Activated naive CD4-positive, alpha-beta T cell treated with anti-CD3 and anti-CD28 coated beads, Interleukin-2, amount 10 ng/mL, durations not matched to agents 7 days and 5 days (primary cell): ENCODE results near the gene RGL3.
"Not testable (repeated sequence)": the region's sequence is repeated elsewhere in the genome, so short reads cannot be mapped to it uniquely, and the experiment has no call there.

Experiments
- CTCF ChIA-PET: fragments of 350-600 bp; sonication (Branson Sonifier 250); formaldehyde crosslinking; loops from one replicate; lab custom pipeline; 2021; ENCODE audit warnings: antibody characterized with exemption; lab: Charles Lee
- DNase-seq: peaks from one replicate; pipeline ENCODE4 v3.0.0-alpha.2; 2020
- H3K27ac Mint-ChIP-seq: one replicate; pipeline ENCODE4 v1.8.0; 2021; ENCODE audit warnings: mild to moderate bottlenecking, moderate library complexity, mixed read lengths
- H3K27me3 Mint-ChIP-seq: one replicate; pipeline ENCODE4 v1.8.0; 2021; ENCODE audit warnings: mild to moderate bottlenecking, mixed read lengths
- H3K36me3 Mint-ChIP-seq: one replicate; pipeline ENCODE4 v1.8.0; 2021; ENCODE audit warnings: mixed read lengths
- H3K4me1 Mint-ChIP-seq: one replicate; pipeline ENCODE4 v1.8.0; 2021; ENCODE audit warnings: mixed read lengths
- H3K4me3 Mint-ChIP-seq: one replicate; pipeline ENCODE4 v1.8.0; 2021; ENCODE audit warnings: mild to moderate bottlenecking, moderate library complexity, mixed read lengths
- H3K9me3 Mint-ChIP-seq: one replicate; pipeline ENCODE4 v1.8.0; 2021; ENCODE audit warnings: mixed read lengths

The RGL3 gene

GRCh38 chr19:11418549-11419506 is at the start of gene RGL3:
Gene RGL3 (minus strand): TSS chr19:11419314. CDS start chr19:11419278, 36 bp downstream.
- CTCF ChIA-PET = no interaction called here
- no peaks in the 10 kb centered on the region for H3K36me3 Mint-ChIP-seq
- no peak within 1 kb of the TSS for H3K4me3 Mint-ChIP-seq
- DNase-seq = no peak
- no peaks in the 10 kb centered on the region for H3K9me3 Mint-ChIP-seq
- H3K4me1 Mint-ChIP-seq = peaks cover 38% of the 10 kb centered on the region
- peaks cover 89% of the 10 kb centered on the region for H3K27me3 Mint-ChIP-seq
- no peak within 1 kb of the TSS for H3K27ac Mint-ChIP-seq

GRCh38 chr19:11468266-11468845 is 49.2 kb upstream of the RGL3 start:
- not testable (repeated sequence) for H3K36me3 Mint-ChIP-seq, H3K9me3 Mint-ChIP-seq, H3K4me1 Mint-ChIP-seq, H3K4me3 Mint-ChIP-seq, H3K27ac Mint-ChIP-seq, DNase-seq
- peaks cover 16% of the 10 kb centered on the region for H3K27me3 Mint-ChIP-seq
- CTCF ChIA-PET = interaction anchor here (1.7 kb wide), 1 partner anchor 14 kb away, joined by 5 read pairs; no protein-coding TSS in a partner anchor

GRCh38 chr19:11465600-11465999 is 46.5 kb upstream of the RGL3 start:
- Mint-ChIP-seq H3K4me1 (no peaks in the 10 kb centered on the region), H3K4me3 (no peak overlapping the region), H3K9me3 (no peaks in the 10 kb centered on the region), H3K27ac (no peak overlapping the region), H3K36me3 (no peaks in the 10 kb centered on the region), H3K27me3 (peaks cover 4% of the 10 kb centered on the region)
- no peak for DNase-seq
- CTCF ChIA-PET = no interaction called here

GRCh38 chr19:11464333-11465265 is 45.5 kb upstream of the RGL3 start:
- Mint-ChIP-seq H3K4me3 (no peak overlapping the region), H3K27me3 (peaks cover 11% of the 10 kb centered on the region), H3K9me3 (no peaks in the 10 kb centered on the region), H3K4me1 (no peaks in the 10 kb centered on the region), H3K27ac (no peak overlapping the region), H3K36me3 (no peaks in the 10 kb centered on the region)
- CTCF ChIA-PET = no interaction called here
- no peak for DNase-seq

- no peak overlapping the region for H3K4me3 Mint-ChIP-seq
- H3K27me3 Mint-ChIP-seq = peaks cover 16% of the 10 kb centered on the region
- H3K36me3 Mint-ChIP-seq = no peaks in the 10 kb centered on the region
- H3K9me3 Mint-ChIP-seq = no peaks in the 10 kb centered on the region
- DNase-seq = no peak
- no peak overlapping the region for H3K27ac Mint-ChIP-seq
- CTCF ChIA-PET = no interaction called here
- no peaks in the 10 kb centered on the region for H3K4me1 Mint-ChIP-seq
Observed at GRCh38 chr19:11463391-11463790, 44.3 kb upstream of the RGL3 start.

- Mint-ChIP-seq H3K36me3 (no peaks in the 10 kb centered on the region), H3K27ac (no peak overlapping the region), H3K4me1 (no peaks in the 10 kb centered on the region), H3K27me3 (peaks cover 26% of the 10 kb centered on the region), H3K4me3 (no peak overlapping the region), H3K9me3 (no peaks in the 10 kb centered on the region)
- no peak for DNase-seq
- CTCF ChIA-PET = no interaction called here
Observed at GRCh38 chr19:11461453-11461852, 42.3 kb upstream of the RGL3 start.

- H3K36me3 Mint-ChIP-seq = no peaks in the 10 kb centered on the region
- no peaks in the 10 kb centered on the region for H3K9me3 Mint-ChIP-seq
- no peak overlapping the region for H3K27ac Mint-ChIP-seq
- no peaks in the 10 kb centered on the region for H3K4me1 Mint-ChIP-seq
- CTCF ChIA-PET = interaction anchor here (1.5 kb wide), 1 partner anchor 10 kb away, joined by 3 read pairs; no protein-coding TSS in a partner anchor
- H3K27me3 Mint-ChIP-seq = peaks cover 26% of the 10 kb centered on the region
- no peak overlapping the region for H3K4me3 Mint-ChIP-seq
- DNase-seq = peak; percentile 35
Observed at GRCh38 chr19:11460207-11460606, 41.1 kb upstream of the RGL3 start.

GRCh38 chr19:11458912-11459311 is 39.8 kb upstream of the RGL3 start:
- CTCF ChIA-PET = interaction anchor here (0.6 to 1.5 kb wide), 2 partner anchors 9 to 26 kb away, joined by 3 to 4 read pairs; no protein-coding TSS in a partner anchor

GRCh38 chr19:11458236-11458900 is 39.3 kb upstream of the RGL3 start:
- CTCF ChIA-PET = interaction anchor here (0.6 to 1.5 kb wide), 2 partner anchors 8 to 27 kb away, joined by 3 to 4 read pairs; no protein-coding TSS in a partner anchor
- H3K9me3 Mint-ChIP-seq = no peaks in the 10 kb centered on the region
- H3K27me3 Mint-ChIP-seq = peaks cover 26% of the 10 kb centered on the region
- H3K36me3 Mint-ChIP-seq = no peaks in the 10 kb centered on the region
- DNase-seq = no peak
- no peak overlapping the region for H3K4me3 Mint-ChIP-seq
- no peaks in the 10 kb centered on the region for H3K4me1 Mint-ChIP-seq
- H3K27ac Mint-ChIP-seq = no peak overlapping the region

More at GRCh38 chr19:11458912-11459311, 39.8 kb upstream of the RGL3 start:
- DNase-seq, H3K4me3 Mint-ChIP-seq, H3K9me3 Mint-ChIP-seq, H3K4me1 Mint-ChIP-seq, H3K36me3 Mint-ChIP-seq, H3K27ac Mint-ChIP-seq: not testable (repeated sequence)
- peaks cover 26% of the 10 kb centered on the region for H3K27me3 Mint-ChIP-seq

- CTCF ChIA-PET = no interaction called here
- Mint-ChIP-seq H3K36me3 (no peaks in the 10 kb centered on the region), H3K4me1 (no peaks in the 10 kb centered on the region), H3K4me3 (no peak overlapping the region), H3K27me3 (peaks cover 24% of the 10 kb centered on the region), H3K27ac (no peak overlapping the region), H3K9me3 (no peaks in the 10 kb centered on the region)
- DNase-seq = no peak
Observed at GRCh38 chr19:11457831-11458230, 38.7 kb upstream of the RGL3 start.

GRCh38 chr19:11457115-11457514 is 38.0 kb upstream of the RGL3 start:
- Mint-ChIP-seq H3K4me3 (no peak overlapping the region), H3K27ac (no peak overlapping the region), H3K36me3 (no peaks in the 10 kb centered on the region), H3K9me3 (no peaks in the 10 kb centered on the region), H3K4me1 (no peaks in the 10 kb centered on the region), H3K27me3 (peaks cover 28% of the 10 kb centered on the region)
- CTCF ChIA-PET = no interaction called here
- DNase-seq = no peak

GRCh38 chr19:11456659-11457058 is 37.5 kb upstream of the RGL3 start:
- CTCF ChIA-PET = interaction anchor here (0.6 kb wide), 1 partner anchor 160 kb away, joined by 3 read pairs; no protein-coding TSS in a partner anchor
- H3K9me3 Mint-ChIP-seq = no peaks in the 10 kb centered on the region
- H3K27me3 Mint-ChIP-seq = peaks cover 28% of the 10 kb centered on the region
- no peak overlapping the region for H3K4me3 Mint-ChIP-seq
- no peak for DNase-seq
- no peaks in the 10 kb centered on the region for H3K4me1 Mint-ChIP-seq
- no peak overlapping the region for H3K27ac Mint-ChIP-seq
- no peaks in the 10 kb centered on the region for H3K36me3 Mint-ChIP-seq

- not testable (repeated sequence) for H3K36me3 Mint-ChIP-seq, H3K4me1 Mint-ChIP-seq, H3K9me3 Mint-ChIP-seq, DNase-seq, H3K27ac Mint-ChIP-seq, H3K4me3 Mint-ChIP-seq
- H3K27me3 Mint-ChIP-seq = peaks cover 24% of the 10 kb centered on the region
- CTCF ChIA-PET = interaction anchor here (1.0 kb wide), 1 partner anchor 28 kb away, joined by 3 read pairs; no protein-coding TSS in a partner anchor
Observed at GRCh38 chr19:11455233-11455554, 36.1 kb upstream of the RGL3 start.
